Spinal cord (tissue), 10 donors: Measurements from ENCODE around the gene PTGS1. TPM values are rescaled to one million over a fixed set of nuclear protein-coding genes. Genes with fewer than 3 reads are reported as not detected.

ENCODE experiments used
- DNase-seq, 6 donors: peaks; one replicate each; pipeline versions ENCODE4 v3.0.0 to v3.0.0-alpha.2; 2013 to 2015; ENCODE audit warnings: low spot score in 6 of 6, low read depth in 4 of 6
- H3K27ac ChIP-seq: one replicate; pipeline ENCODE4 v1.5.1; 2013; ENCODE audit warnings: low read depth, low read length, control low read depth
- H3K27me3 ChIP-seq: one replicate; pipeline ENCODE4 v1.6.1; 2013; ENCODE audit warnings: low read length; ENCODE audit not compliant: control insufficient read depth, insufficient read depth
- H3K36me3 ChIP-seq: one replicate; pipeline ENCODE4 v1.6.1; 2013; ENCODE audit warnings: low read length; ENCODE audit not compliant: control insufficient read depth, insufficient read depth
- H3K4me1 ChIP-seq: one replicate; pipeline ENCODE4 v1.6.1; 2013; ENCODE audit warnings: low read length; ENCODE audit not compliant: control insufficient read depth, insufficient read depth
- H3K4me3 ChIP-seq: one replicate; pipeline ENCODE4 v1.5.1; 2013; ENCODE audit warnings: low read depth, low read length, control low read depth
- H3K9me3 ChIP-seq: one replicate; pipeline ENCODE4 v1.6.1; 2013; ENCODE audit warnings: low read length; ENCODE audit not compliant: control insufficient read depth, insufficient read depth
- WGBS: methylation state at CpG from one replicate; pipeline ENCODE4 v1.1.5; 2013; ENCODE audit warnings: missing lambda C conversion rate; ENCODE audit not compliant: insufficient coverage; 5-methylcytosine and 5-hydroxymethylcytosine counted together
- polyA plus RNA-seq, 2 donors: library from polyadenylated mRNA; unstranded; fragments of 120-200 nt; gene quantifications; one replicate each; pipeline ENCODE4 v1.2.1, GENCODE V29; 2013; ENCODE audit not compliant: insufficient read length in 2 of 2
- total RNA-seq, 2 donors: library from RNA; depleted of rRNA in 1 of 2; stranded (reverse); fragments of 120-200 nt in 1 of 2; fragments of >200 nt in 1 of 2; gene quantifications; one replicate each; pipeline versions ENCODE4 v1.2.3 to v1.2.4, GENCODE V29; 2013 to 2014
- donor health status: healthy.

PTGS1 gene
- total and polyA plus RNA-seq, 4 donors = 3.0 to 5.6 (median 3.5) TPM

DNA sequence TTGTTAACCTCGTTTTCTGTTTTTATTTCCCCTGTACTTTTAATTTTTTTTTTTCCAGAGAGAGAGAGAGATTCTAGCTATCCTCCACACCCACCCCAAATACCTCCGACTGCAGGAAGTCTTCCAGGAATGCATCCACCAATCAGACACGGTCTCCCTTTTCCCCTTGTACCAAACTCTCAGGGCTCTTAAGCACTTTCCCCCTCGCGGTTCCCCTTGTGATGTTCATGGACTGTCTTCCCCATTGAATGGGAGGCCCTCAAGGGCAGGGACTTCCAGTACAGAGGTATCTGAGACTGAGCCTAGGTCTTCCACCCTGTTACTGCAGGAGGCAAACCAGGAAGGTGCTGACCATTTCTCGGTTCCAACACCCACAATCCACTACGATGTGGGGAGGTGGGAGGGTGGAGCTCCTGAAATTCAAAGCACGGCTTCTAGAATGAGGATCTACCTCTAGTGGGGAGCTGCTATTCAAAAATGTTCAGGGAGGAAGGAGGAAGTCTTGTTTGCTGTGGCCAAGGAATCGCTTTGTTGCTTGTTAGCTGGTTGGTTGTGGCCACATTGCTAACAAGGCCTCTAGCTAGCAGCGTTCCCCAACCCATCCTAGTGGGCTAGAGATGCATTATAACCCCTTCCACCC lies 37.5 kb upstream of the PTGS1 start:
- Histone ChIP-seq H3K27ac (no peak overlapping the region), H3K4me1 (peaks cover 24% of the 10 kb centered on the region), H3K4me3 (no peak overlapping the region), H3K36me3 (peaks cover 5% of the 10 kb centered on the region), H3K9me3 (no peaks in the 10 kb centered on the region), H3K27me3 (no peaks in the 10 kb centered on the region)
- DNase-seq = no peak
- 66% methylated on average over 4 of the region's 10 CpGs for WGBS

DNA sequence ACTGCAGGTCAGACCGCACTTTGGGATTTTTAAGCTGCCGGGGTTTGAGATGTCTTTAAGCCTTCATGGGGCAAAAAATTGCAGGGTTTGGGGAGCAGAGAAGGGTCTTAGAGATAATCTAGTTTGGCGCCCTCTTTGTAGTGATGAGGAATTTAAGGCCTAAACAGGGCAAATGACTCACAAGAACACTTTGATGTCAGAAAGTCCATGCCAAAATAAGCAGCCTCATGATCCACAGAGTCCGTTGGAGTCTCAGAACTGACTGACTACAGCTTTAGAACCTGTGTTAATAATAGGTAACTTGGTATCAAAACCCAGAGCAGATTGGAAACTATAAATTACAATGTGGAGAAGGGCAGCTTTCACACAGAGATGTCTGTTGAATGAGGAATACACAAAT lies 35.9 kb upstream of the PTGS1 start:
- DNase-seq = no peak
- Histone ChIP-seq H3K36me3 (peaks cover 4% of the 10 kb centered on the region), H3K4me3 (no peak overlapping the region), H3K27ac (no peak overlapping the region), H3K4me1 (peaks cover 31% of the 10 kb centered on the region), H3K27me3 (no peaks in the 10 kb centered on the region), H3K9me3 (no peaks in the 10 kb centered on the region)
- WGBS = 94% methylated on average over 4 of the region's 4 CpGs

DNA sequence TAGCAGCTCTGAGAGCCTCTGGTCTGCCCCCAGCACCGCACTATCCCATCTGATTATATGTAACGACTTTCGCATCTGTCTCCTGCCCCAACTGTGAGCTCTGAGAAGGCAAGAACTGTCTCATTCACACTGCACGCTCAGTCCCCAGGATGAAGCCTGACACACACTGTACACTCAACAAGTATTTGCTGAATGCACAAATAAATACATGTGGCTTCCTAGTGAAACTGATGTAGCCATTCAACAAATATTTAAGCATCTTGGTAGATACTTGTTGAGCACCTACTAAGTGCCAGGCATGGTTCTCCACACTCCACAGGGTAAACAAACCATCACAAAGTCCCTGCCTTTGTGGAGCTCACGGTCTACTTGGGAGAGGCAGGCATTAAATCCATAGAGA lies 34.6 kb upstream of the PTGS1 start:
- Histone ChIP-seq H3K27me3 (no peaks in the 10 kb centered on the region), H3K27ac (no peak overlapping the region), H3K36me3 (no peaks in the 10 kb centered on the region), H3K4me1 (peaks cover 33% of the 10 kb centered on the region), H3K9me3 (no peaks in the 10 kb centered on the region), H3K4me3 (no peak overlapping the region)
- 92% methylated on average over 5 of the region's 5 CpGs for WGBS
- no peak for DNase-seq

DNA sequence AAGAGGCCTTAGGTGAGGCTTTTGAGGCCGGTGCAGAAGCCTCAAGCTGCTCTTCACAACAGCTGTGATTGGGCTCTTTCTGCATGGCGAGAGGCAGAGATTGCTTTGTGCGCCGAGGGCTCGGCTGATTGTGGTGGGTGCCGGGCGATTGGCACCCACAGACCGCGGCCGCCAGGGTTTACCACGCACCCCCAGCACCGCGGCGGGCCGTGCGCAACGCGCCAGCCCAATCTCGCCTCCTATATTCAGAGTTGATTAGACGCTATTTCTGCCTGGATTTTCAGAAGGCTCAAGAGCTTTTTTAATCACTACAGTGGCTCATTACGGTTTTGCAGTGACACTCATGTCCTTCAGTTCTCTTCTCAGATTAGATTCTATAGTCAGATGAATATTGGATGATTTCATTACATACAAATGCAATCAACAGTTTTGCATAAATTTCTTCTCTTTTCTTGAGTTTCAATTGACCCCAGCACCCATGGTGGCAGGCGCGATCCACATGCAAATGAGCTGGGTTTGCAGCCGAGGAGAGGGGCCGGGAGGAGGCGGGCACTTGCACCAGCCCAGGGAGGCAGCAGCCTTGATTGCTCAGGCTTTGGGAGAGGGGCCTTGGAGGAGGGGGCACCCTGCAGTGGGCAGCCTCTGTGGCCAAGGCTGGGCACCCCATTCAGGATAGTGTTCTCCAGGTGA lies 33.8 kb upstream of the PTGS1 start:
- H3K4me3 ChIP-seq = no peak overlapping the region
- WGBS = 15% methylated on average over 25 of the region's 26 CpGs

DNA sequence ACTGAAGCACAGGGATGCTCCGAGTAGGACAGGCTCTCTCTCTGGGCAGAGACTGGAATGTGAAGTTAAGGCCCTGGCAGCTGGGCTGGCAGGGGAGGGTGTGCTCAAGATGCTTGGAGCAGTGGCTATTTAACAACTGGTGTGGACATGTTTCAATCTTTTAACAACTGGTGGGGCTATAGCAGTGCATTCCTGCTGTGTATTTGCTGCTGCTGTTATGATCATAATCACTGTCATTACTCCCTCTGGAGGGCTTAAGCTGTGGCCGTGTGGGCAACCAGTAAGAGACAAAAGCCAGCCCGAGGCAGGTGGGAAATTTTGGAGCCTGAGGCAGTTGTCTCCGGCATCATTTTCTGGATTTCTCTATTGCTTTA lies 33.3 kb upstream of the PTGS1 start:
- WGBS = 40% methylated on average over 4 of the region's 4 CpGs
- peak in 1 of 6 donors; percentile 64 for DNase-seq
- Histone ChIP-seq H3K9me3 (no peaks in the 10 kb centered on the region), H3K27me3 (no peaks in the 10 kb centered on the region), H3K4me1 (peaks cover 33% of the 10 kb centered on the region), H3K27ac (no peak overlapping the region), H3K4me3 (no peak overlapping the region), H3K36me3 (no peaks in the 10 kb centered on the region)

More for the DNA sequence above, 33.8 kb upstream of the PTGS1 start:
- Histone ChIP-seq H3K4me1 (peaks cover 33% of the 10 kb centered on the region), H3K36me3 (no peaks in the 10 kb centered on the region), H3K27me3 (no peaks in the 10 kb centered on the region), H3K27ac (no peak overlapping the region), H3K9me3 (no peaks in the 10 kb centered on the region)
- peak in 2 of 6 donors; percentile 39 to 47 for DNase-seq

DNA sequence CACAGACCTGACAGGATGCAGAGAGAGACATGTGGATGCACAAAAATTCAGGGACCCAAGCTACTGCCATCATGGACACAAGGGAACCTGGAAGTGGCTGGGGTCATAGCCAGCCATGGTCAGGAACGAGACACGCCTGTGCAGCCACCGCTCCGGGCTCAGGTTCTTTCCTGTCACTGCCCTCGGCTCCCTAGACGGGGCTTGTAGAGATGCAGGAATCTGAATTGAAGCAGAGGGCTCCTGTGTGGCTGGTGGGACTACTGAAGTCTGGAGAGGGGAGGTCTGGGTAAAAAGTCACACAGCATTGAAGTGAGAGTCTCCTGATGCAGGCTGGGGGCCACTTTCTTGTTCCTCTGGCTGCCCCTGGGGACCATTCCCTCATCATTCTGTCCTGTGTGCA lies 32.3 kb upstream of the PTGS1 start:
- Histone ChIP-seq H3K27ac (no peak overlapping the region), H3K4me1 (peaks cover 33% of the 10 kb centered on the region), H3K9me3 (no peaks in the 10 kb centered on the region), H3K4me3 (no peak overlapping the region), H3K27me3 (no peaks in the 10 kb centered on the region), H3K36me3 (no peaks in the 10 kb centered on the region)
- WGBS = 77% methylated on average over 6 of the region's 6 CpGs
- DNase-seq = no peak

DNA sequence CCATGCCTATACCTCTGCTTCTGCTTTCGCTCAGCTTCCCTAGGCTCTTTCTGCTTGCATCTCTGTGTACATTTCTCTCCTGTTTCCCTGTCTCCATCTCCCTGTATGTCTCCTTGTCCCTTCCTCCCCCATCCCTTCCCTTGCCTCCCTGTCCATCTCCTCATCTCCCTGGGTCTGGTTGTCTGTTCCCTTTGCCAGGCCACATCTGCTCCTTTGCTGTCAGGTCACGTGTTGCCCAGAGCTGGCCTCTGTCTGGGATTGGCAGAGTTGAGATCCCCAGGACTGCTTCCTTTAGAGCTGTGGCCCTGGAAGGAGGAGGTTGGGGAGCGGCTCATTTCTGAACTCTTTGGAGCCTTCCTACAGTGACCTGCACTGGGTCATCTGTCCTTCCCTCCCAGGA lies 31.8 kb upstream of the PTGS1 start:
- H3K36me3 ChIP-seq = no peaks in the 10 kb centered on the region
- no peak overlapping the region for H3K27ac ChIP-seq
- H3K4me1 ChIP-seq = peaks cover 33% of the 10 kb centered on the region
- no peak for DNase-seq
- no peaks in the 10 kb centered on the region for H3K9me3 ChIP-seq
- no peak overlapping the region for H3K4me3 ChIP-seq
- 81% methylated on average over 2 of the region's 3 CpGs for WGBS
- H3K27me3 ChIP-seq = no peaks in the 10 kb centered on the region

DNA sequence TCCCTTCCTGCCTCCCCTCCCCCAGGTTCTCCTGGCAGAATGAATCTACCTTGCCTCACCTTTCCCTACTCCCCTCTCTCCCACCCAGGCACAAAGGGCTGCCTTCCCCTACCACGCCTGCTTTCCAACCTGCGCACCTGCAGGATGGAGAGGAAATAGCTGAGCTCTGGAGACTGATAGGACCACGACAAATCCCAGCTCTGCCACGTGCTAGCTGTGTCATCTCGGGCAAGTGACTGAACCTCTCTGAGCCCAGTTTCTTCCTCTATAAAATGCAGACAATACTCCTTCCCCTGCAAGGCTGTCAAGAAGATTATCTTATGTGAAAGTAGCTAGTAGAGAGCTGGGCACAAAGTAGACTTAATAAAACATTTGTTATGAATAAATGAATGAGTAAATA lies 31.2 kb upstream of the PTGS1 start:
- no peaks in the 10 kb centered on the region for H3K27me3 ChIP-seq
- peaks cover 33% of the 10 kb centered on the region for H3K4me1 ChIP-seq
- H3K36me3 ChIP-seq = no peaks in the 10 kb centered on the region
- no peak overlapping the region for H3K27ac ChIP-seq
- no peak overlapping the region for H3K4me3 ChIP-seq
- no peaks in the 10 kb centered on the region for H3K9me3 ChIP-seq
- no peak for DNase-seq
- 64% methylated on average over 2 of the region's 5 CpGs for WGBS

DNA sequence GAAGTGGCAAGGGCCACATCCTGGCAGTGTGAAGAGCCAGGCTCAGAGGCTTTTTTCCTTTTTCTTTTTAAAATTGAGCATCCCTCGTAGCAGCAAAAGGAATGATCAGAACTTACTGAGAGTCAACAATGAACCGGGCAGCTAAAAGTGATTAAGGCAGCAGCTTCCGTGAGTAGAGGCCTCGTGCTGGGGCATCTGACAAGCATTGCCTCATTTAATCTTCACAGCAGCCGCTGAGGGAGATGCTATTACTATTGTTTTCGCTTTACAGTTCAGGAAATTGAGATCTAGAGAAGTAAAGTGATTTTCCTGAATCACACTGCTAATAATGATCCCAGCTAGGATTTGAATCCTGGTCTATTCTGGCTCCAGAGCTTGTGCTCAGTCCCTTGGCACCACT lies 30.7 kb upstream of the PTGS1 start:
- H3K4me3 ChIP-seq = no peak overlapping the region
- 44% methylated on average over 4 of the region's 6 CpGs for WGBS
- DNase-seq = peak in 1 of 6 donors; percentile 81
- H3K27ac ChIP-seq = no peak overlapping the region
- H3K9me3 ChIP-seq = no peaks in the 10 kb centered on the region
- no peaks in the 10 kb centered on the region for H3K27me3 ChIP-seq
- peaks cover 33% of the 10 kb centered on the region for H3K4me1 ChIP-seq
- no peaks in the 10 kb centered on the region for H3K36me3 ChIP-seq
